SH-SY5Y (cell line): ENCODE data around the gene RS1.

Experiments used
- GATA2 ChIP-seq: IDR thresholded peaks from 2 replicates; pipeline ENCODE4 v1.6.1; 2011; ENCODE audit warnings: mild to moderate bottlenecking, low read depth, low read length
- GATA3 ChIP-seq: IDR thresholded peaks from 2 replicates; pipeline ENCODE4 v1.6.1; 2011; ENCODE audit warnings: low read depth, mild to moderate bottlenecking, low read length, moderate library complexity

DNA sequence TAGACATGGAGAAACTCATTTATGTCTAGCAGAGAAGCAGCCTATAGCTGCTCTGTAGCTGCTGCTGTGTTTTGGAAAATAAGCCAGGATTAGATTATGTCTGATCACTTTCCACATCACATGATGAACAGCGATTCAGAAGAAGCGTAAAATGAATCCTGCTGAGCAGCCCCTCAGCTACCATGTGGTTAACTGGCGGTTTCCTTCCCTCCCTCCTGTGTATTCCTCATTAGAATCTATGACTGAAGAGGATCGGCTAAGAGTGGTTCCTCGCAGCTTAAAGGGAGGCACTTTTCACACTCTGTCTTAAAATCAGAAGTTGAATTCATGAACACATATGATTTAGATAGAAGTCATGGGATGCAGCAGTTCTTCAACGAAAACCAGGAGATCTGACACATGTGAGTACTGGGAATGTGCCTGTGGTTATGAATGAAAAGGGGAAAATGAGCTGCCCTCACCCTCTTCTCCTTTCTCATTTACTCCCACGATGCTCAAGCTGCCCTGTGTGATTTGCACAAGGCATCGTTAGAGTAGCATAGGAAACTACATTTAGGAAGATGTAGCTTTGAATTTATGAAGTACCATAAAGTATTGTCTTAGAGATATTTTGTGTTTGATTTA is 35.6 kb upstream of the RS1 start, which contains the start of gene PPEF1:
- TF ChIP-seq GATA2: no peak
- no peak for TF ChIP-seq GATA3
